HG03139 (cell line): ENCODE measurements around the gene TRIM5.
"Not testable (repeated sequence)": the region's sequence is repeated elsewhere in the genome, so short reads cannot be mapped to it uniquely, and the experiment has no call there.

ENCODE experiments used
- ATAC-seq: cut with Tn5 transposase; IDR thresholded peaks from one replicate; pipeline ENCODE4 v1.9.1; 2021; ENCODE audit not compliant: unreplicated experiment

The TRIM5 gene

DNA sequence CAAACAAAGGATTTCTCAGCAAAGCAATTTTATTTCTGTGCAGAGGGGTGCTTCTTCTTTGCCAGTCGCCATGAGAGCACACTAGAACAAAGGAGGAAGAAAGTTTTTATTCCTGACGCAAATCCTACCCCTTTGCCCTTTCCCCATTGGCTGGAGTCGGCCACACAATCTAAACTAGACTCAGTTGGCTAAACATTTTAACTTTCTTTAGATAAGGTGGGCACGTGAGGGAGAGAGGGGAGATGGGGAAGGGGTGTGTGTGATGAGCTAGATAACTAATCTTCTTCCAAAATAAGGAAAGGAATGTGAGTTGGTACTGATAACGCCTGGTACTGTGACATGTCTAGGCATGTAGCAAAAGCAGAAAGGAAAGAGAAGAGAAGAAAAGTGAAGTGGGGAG, 5.3 kb upstream of the TRIM5 start:
- no peak for ATAC-seq

DNA sequence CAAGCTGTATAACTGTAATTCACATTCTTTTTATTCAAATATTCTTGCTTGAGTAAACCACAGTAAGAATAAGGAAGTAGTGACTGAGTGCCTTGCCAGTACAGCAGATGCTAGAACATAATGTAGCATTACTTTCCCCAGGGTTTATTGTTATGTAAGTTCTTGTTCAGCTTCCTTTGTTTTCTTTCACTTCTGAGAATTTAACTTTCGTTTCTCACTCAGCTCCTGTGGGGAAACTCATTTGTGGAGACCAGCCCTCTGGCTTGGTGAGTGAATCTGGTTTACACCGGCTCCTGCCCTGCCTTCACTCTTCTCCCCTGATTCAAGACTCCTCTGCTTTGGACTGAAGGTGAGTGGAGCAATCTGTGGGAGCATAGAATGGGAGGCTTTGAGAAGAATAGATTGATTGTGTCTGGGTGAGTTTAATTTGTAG, 4.7 kb upstream of the TRIM5 start, which contains the start of gene TRIM22:
Gene TRIM22 (plus strand): TSS at position 240 of the 433 bp plus-strand sequence. CDS start 6,443 bp downstream, outside the sequence.
- ATAC-seq: peak; percentile 75

DNA sequence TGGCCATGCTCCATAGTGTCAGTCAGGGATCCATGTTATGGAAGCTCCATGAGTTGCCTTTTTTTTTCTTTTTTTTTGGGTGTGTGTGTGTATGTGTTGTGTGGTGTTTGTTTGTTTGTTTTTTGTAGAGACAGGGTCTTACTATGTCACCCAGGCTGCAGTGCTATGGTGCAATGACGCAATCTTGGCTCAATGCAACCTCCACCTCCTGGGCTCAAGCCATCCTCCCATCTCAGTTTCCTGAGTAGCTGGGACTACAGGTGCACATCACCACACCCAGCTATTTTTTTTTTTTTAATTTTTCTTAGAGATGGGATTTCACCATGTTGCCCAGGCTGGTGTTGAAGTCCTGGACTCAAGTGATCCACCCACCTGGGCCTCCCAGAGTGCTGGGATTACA, 3.6 kb upstream of the TRIM5 start:
- ATAC-seq: no peak

DNA sequence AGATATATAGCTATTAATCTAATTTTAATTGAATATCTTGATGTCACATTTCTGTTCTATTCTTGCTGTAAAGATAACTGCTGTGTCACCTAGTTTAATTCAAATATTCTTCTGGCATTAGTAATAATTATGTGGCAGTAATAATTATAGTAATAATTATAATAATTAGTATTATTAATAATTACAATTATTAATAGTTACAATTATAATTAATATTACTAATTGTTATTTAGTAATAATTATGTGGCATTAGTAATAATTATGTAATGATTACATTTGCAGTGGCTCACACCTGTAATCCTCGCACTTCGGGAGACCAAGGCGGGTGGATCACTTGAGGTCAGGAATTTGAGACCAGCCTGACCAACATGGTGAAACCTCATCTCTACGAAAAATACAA, 1.6 kb upstream of the TRIM5 start:
- ATAC-seq: no peak

DNA sequence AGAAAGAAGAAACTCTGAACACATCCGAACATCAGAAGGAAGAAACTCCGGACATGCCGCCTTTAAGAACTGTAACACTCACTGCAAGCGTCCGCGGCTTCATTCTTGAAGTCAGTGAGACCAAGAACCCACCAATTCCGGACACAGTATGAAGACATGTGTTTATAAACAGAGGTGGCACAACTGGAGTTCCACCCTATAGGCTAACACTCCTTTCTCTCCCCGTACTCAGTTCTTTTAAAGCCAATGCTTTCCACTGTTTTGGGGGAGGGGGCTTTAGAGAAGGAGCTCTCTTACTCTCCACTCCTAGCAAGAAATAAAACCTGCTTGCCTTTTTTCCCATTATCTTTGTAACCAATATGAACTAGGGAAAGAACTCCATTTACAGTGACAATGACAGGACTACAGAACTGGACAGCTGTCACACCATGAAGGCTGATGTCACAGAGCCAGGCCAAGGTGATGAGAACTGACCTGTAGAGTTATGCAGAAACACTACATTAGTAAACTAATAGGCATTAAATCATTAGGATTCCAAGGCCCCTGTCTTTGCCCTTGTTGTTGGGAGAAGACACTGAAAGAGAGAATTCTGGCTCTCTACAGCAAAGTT, 733 bp downstream of the TRIM5 start:
- ATAC-seq: peak; percentile 3

DNA sequence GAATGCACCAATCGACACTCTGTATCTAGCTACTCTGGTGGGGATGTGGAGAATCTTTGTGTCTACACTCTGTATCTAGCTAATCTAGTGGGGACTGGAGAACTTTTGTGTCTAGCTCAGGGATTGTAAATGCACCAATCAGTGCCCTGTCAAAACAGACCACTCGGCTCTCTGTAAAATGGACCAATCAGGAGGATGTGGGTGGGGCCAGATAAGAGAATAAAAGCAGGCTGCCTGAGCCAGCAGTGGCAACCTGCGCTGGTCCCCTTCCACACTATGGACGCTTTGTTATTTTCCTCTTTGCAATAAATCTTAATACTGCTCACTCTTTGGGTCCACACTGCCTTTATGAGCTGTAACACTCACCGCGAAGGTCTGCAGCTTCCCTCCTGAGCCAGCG, 1.3 kb downstream of the TRIM5 start:
- not testable (repeated sequence) for ATAC-seq

DNA sequence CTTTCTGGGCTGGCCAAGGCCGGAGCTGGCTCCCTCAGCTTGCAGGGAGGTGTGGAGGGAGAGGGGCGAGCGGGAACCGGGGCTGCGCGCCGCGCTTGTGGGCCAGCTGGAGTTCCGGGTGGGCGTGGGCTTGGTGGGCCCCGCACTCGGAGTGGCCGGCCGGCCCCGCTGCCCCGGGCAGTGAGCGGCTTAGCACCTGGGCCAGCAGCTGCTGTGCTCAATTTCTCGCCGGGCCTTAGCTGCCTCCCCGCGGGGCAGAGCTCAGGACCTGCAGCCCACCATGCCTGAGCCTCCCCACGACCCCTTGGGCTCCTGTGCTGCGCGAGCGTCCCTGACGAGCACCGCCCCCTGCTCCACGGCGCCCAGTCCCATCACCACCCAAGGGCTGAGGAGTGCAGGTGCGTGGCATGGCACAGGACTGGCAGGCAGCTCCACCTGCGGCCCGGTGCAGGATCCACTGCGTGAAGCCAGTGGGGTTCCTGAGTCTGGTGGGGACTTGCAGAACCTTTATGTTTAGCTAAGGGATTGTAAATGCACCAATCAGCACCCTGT, 1.9 kb downstream of the TRIM5 start:
- not testable (repeated sequence) for ATAC-seq

DNA sequence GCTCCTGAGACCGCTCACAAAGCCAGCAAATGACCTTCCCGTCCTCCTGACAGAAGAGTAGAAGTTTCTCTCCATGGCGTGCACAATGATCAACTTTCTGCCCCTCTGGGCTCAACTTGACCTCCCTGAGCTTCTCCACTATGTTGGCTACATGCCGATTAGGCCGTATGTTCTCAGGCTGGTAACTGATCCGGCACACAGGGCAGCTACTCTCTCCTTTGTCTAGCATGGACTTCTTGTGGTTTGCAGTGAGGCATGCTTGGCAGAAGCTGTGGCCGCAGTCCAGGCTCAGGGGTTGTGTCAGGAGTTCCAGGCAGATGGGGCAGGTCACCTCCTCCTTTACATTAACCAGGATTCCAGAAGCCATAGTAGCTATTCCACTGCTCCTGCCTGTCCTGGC, 5.1 kb downstream of the TRIM5 start:
- ATAC-seq: no peak

DNA sequence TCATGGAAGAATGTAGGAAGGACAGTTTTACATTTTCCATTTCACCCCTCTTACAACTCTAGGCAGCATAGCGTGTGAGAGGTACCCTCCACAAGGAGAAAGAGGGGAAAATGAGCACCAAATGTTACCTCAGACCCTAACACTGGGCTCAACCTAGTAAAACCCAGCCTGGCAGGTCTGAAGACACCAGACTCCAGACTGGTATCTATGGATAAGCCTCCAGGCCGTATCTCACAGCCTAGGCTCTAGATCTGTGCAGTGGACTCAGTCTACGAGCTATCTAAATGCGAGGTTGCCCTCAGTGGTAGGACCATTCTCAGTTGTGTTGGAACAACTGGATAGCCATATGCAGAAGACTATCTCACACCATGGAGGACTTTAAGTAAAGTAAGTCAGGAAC, 10.5 kb downstream of the TRIM5 start:
- ATAC-seq: no peak

DNA sequence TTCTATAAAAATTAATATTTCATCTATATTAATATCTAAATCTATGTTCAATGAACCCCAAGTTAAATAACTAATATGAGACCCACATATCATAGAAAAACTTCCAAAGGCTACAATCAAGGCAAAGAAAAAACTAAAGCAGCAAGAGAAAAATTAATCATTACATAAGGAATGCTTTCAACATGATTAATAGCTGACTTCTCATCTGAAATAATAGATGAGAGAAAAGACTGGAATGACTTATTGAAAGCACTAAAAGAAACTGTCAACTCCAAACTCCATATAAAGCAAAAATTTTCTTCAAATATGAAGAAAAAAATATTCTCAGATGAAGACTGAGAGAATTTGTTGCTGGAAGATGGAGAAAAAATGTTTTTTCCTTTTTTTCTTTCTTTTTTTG, 13.0 kb downstream of the TRIM5 start:
- ATAC-seq: no peak

DNA sequence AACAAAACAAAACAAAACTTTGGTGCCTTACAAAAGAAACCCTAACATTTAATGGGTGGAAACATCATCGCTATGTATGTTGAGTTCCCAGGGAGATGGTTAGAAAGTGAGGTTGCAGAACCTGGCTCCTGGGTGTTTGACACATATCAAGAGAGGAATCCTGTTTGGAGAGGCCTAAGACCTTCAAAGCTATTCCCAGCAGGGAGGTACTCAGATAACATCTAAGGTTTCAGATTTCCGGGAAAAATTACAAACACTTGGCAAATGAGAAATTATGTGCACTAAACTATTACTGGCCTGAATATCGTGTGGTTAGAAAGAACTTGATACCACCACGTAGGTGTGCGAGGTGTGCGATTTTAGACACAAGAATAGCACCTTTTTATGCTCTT, 18.5 kb downstream of the TRIM5 start:
- ATAC-seq: no peak

DNA sequence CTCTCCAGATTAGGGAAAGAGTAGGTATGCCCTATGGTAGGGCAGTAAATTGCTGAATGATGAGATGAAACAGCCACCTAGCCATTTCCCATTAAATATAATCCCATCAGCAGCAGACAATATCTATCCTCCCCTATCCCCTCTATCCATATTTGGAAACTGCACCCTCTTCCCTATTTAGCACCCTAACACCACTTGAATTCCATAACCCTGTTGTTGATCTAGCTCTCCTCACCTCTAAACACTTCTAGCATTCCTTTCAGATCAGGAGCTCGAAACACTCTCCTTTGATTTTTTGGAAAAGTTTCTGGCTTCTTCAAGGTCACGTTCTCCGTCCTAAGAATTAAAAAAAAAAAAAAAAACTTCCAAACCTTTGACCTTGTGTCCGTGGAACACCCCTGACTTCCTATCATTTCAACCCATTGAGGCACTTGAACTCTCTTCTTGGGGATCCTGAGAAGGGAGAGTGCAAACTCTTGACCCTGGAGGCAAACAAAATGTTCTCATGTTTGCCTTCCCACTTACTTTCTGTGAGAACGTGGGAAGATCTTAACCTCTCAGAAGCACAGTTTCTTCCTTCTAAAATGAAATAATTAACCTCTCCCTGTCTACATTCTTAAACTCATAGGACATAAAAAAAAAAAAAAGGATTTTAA, 19.0 kb downstream of the TRIM5 start:
- no peak for ATAC-seq

DNA sequence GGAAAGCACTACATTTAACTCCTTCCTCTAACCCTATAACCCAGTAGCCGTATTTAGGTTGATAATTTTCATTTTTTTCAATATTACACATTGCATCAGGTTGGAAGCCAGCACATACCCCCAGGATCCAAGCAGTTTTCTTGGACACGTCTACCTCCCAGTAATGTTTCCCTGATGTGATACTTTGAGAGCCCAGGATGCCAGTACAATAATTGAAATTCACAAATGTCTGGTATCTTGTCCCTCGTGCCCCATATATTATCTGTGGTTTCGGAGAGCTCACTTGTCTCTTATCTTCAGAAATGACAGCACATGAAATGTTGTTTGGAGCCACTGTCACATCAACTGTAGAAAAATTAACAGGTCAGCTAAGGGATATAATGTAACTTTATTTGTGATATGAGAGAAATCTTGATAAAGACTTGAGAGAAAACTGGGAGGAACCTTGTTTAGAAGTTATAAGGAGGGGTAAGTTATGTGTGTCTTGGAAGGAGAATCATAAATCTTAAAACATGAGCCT, 19.8 kb downstream of the TRIM5 start:
- no peak for ATAC-seq

DNA sequence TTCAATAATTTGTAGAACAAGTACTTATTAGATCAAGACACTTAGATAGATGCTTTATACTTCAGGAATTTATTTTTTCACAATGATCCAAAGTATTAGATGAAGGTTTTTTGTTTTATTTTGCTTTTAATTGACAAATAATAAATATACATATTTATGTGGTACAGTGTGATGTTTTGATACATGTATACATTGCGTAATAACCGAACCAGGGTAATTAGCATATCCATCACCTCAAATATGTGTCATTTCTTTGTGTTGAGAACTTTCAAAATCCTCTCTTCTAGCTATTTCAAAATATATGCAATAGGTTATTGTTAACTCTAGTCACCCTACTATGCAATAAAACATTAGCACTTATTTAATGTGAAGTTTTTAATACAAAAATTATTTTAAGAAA, 21.4 kb downstream of the TRIM5 start:
- ATAC-seq: no peak

DNA sequence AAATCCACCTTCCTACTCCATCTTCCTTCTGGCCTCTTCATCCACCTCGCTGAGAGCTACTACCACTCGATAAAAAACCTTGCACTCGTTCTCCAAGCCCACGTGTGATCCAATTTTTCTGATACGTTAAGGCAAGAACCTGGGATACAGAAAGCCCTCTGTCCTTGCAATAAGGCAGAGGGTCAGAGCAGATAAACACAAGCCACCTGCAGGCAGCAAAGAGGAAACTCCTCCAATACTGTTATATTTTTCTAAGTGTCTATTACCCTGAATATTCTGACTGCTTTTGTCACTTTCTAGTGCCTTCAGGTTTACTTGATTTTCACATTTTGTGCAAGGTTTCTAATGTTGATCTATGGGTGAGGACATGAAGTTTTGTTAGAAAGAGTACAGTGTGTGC, 26.6 kb downstream of the TRIM5 start:
- ATAC-seq: no peak

DNA sequence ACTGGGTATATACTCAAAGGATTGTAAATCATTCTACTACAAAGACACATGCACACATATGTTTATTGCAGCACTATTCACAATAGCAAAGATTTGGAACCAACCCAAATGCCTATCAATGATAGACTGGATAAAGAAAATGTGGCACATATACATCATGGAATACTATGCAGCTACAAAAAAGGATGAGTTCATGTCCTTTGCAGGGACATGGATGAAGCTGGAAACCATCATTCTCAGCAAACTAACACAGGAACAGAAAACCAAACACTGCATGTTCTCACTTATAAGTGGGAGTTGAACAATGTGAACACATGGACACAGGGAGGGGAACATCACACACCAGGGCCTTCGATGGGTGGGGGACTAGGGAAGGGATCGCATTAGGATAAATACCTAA, 27.9 kb downstream of the TRIM5 start:
- ATAC-seq: not testable (repeated sequence)

DNA sequence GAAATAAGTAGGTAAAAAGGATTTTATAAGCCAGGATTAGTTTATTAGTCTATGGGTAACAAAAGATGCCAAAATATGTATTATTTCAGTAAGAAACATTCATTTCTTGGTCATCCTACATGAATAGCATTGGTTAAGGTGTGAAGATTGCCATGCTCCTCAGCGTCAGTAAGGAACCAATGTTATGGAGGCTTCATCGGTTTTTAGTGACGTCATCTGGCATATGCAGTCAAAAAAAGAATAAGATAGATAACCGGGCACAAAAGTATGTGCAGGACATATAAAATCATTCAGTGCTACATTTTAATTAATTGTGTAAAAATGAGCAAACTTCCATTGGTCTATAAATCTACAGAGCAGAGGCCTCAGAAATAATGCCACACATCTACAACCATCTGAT, 29.4 kb downstream of the TRIM5 start:
- no peak for ATAC-seq

DNA sequence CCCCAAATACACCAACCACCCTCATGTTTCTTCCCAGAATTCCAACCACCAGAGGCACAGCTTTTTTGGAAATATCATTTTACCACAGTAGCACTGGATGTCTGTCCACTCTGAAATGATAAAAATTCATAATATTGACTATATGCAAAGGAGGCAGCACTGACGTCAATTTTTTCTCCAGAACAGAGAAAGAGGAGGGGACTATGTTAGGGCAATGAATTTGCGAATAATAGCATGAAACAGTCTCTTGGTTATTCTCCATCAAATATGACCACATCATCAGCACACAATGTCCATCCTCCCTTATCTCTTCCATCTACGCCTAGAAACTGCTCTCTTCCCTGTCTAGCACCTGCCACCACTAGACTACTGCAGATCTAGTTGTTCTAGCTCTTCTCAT, 38.7 kb downstream of the TRIM5 start:
- ATAC-seq: no peak

DNA sequence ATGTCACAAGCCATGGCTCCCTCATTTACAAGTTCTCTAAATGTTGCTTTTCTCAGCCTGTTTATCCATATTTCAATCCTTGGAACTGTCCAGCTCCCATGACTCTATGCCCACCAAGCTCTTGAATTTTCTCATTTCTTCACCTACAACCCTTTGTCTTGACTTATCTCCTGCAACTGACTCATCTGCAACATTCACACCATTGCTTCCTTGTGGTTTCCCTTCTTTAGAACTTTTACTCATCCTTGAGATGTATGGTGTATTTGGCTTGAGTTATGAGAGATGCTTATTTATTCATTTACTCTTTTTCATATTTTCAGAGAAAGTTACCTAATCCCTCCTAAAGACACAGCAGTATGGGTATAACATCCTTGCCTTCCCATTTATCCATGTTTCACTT, 41.3 kb downstream of the TRIM5 start:
- no peak for ATAC-seq

DNA sequence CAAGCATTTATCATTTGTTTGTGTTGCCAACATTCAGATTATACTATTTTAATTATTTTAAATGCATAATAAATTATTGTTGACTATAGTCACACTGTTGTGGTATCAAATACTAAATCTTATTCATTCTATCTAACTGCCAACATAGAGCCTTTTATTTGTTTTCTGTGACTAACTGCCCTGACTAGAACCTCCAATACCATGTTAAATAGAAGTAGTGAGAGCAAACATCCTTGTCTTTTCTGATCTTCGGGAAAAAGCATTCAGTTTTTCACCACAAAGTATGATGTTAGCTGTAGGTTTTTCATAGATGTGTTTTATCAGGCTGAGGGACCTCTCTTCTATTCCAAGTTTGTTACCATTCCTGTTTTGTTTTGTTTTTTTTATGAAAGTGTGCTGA, 44.9 kb downstream of the TRIM5 start:
- no peak for ATAC-seq

DNA sequence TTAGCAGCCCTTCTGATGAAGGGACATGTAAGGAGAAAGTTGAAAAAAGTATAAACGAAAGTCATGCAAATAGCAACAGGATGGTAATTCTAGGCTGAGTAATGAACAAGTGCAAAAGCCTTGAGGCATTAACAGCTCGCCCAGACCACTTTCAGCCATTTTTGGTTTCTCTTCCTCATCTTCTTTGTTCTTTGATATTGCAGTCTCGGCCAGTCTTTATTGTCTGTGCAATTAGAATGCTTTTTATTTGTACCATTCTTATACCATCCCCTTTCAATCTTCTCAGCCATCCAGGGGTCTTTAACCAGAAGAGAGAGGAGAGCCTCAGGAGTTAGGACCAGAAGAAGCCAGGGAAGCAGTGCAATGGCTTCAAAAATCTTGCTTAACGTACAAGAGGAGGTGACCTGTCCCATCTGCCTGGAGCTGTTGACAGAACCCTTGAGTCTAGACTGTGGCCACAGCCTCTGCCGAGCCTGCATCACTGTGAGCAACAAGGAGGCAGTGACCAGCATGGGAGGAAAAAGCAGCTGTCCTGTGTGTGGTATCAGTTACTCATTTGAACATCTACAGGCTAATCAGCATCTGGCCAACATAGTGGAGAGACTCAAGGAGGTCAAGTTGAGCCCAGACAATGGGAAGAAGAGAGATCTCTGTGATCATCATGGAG, 52.8 kb downstream of the TRIM5 start:
- peak; percentile 88 for ATAC-seq

DNA sequence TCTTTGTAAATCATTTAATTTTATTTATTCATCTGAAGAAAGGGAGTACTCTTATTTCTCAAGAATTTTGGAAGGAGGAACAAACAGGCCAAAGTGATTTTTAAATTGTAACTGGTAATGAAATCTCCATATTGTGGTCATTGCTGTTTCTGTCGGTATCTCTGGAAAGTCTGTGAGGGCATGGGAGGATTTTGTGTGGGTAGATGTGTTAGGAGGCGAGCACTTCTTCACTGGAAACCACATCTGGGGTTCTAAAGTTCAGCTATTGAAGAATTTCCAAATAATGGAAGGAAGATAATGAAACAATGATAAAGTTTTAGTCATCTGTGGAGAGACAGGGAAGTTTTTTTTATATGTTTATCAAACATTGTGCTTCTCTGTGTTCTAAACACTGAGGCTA, 53.5 kb downstream of the TRIM5 start:
- no peak for ATAC-seq
